Measurements from ENCODE around the gene ZGRF1. TPM values are rescaled to one million over a fixed set of nuclear protein-coding genes. Genes with fewer than 3 reads are reported as not detected.
"Not testable (repeated sequence)": the region's sequence is repeated elsewhere in the genome, so short reads cannot be mapped to it uniquely, and the experiment has no call there.

ZGRF1 gene
- total RNA-seq, 4 donors from 2014 or later, result 2.5 to 9.4 (median 6.5) TPM

- Histone ChIP-seq H3K27ac (no peak overlapping the region), H3K27me3 (no peaks in the 10 kb centered on the region), H3K36me3 (peaks cover 0 to 6% (median 0%) of the 10 kb centered on the region in 3 donors), H3K9me3 (no peaks in the 10 kb centered on the region), H3K4me3 (no peak overlapping the region), H3K4me1 (no peaks in the 10 kb centered on the region)
- no peak for DNase-seq (ENCODE audit: low spot score in 2 of 2)
- WGBS, 2 donors, result 94 to 96% methylated on average over 2 of the region's 2 CpGs
- TF ChIP-seq POLR2A (IDR thresholded peaks at IDR 0.05) (no peak), EP300 (IDR thresholded peaks at IDR 0.05) (no peak), CTCF (IDR thresholded peaks at IDR 0.05) (no peak)
These were observed 74.3 kb downstream of the ZGRF1 start for GRCh38 chr4:112562254-112562879.

- H3K9me3 ChIP-seq, result no peaks in the 10 kb centered on the region
- H3K27me3 ChIP-seq, result no peaks in the 10 kb centered on the region
- no peak for DNase-seq (ENCODE audit: low spot score in 2 of 2)
- H3K36me3 ChIP-seq, result peaks cover 0 to 7% (median 0%) of the 10 kb centered on the region in 3 donors
- no peak overlapping the region for H3K4me3 ChIP-seq
- no peaks in the 10 kb centered on the region for H3K4me1 ChIP-seq
- H3K27ac ChIP-seq, result no peak overlapping the region
- no peak for TF ChIP-seq EP300 (IDR thresholded peaks at IDR 0.05)
- TF ChIP-seq POLR2A (IDR thresholded peaks at IDR 0.05), result no peak
- TF ChIP-seq CTCF (IDR thresholded peaks at IDR 0.05), result no peak
- WGBS, 2 donors, result 80 to 89% methylated on average over 2 of the region's 2 CpGs
These were observed 76.6 kb downstream of the ZGRF1 start for GRCh38 chr4:112560084-112560483.

GRCh38 chr4:112559053-112559452 is 77.7 kb downstream of the ZGRF1 start:
- WGBS, 2 donors, result 94 to 96% methylated on average over 3 of the region's 3 CpGs
- no peak overlapping the region for H3K4me3 ChIP-seq

GRCh38 chr4:112557676-112558411 is 78.9 kb downstream of the ZGRF1 start:
- no peak overlapping the region for H3K4me3 ChIP-seq
- no peaks in the 10 kb centered on the region for H3K27me3 ChIP-seq
- H3K36me3 ChIP-seq, result peaks cover 0 to 7% (median 0%) of the 10 kb centered on the region in 3 donors
- H3K27ac ChIP-seq, result no peak overlapping the region
- no peaks in the 10 kb centered on the region for H3K9me3 ChIP-seq
- WGBS, 2 donors, result 86 to 95% methylated on average over 2 of the region's 2 CpGs
- TF ChIP-seq POLR2A (IDR thresholded peaks at IDR 0.05) (no peak), EP300 (IDR thresholded peaks at IDR 0.05) (no peak), CTCF (IDR thresholded peaks at IDR 0.05) (no peak)
- no peak for DNase-seq (ENCODE audit: low spot score in 2 of 2)
- no peaks in the 10 kb centered on the region for H3K4me1 ChIP-seq

More at GRCh38 chr4:112559053-112559452, 77.7 kb downstream of the ZGRF1 start:
- no peaks in the 10 kb centered on the region for H3K4me1 ChIP-seq
- H3K27me3 ChIP-seq, result no peaks in the 10 kb centered on the region
- H3K36me3 ChIP-seq, result peaks cover 0 to 7% (median 0%) of the 10 kb centered on the region in 3 donors
- DNase-seq (ENCODE audit: low spot score in 2 of 2), result no peak
- H3K27ac ChIP-seq, result no peak overlapping the region
- TF ChIP-seq CTCF (IDR thresholded peaks at IDR 0.05), result no peak
- TF ChIP-seq POLR2A (IDR thresholded peaks at IDR 0.05), result no peak
- no peak for TF ChIP-seq EP300 (IDR thresholded peaks at IDR 0.05)
- no peaks in the 10 kb centered on the region for H3K9me3 ChIP-seq

- H3K27me3 ChIP-seq; H3K4me3 ChIP-seq; H3K36me3 ChIP-seq; DNase-seq (ENCODE audit: low spot score in 2 of 2); H3K4me1 ChIP-seq; H3K27ac ChIP-seq; H3K9me3 ChIP-seq: not testable (repeated sequence)
- WGBS, 2 donors, result 100% methylated on average over 1 to 2 of the region's 3 CpGs
These were observed 82.4 kb downstream of the ZGRF1 start for GRCh38 chr4:112554271-112554670.

Measured in tibial nerve (tissue), 4 donors.